Lower leg skin (tissue), 4 donors: ENCODE results near the gene PACS1. TPM values are rescaled to one million over a fixed set of nuclear protein-coding genes. Genes with fewer than 3 reads are reported as not detected.

Experiments
- DNase-seq, 2 donors: peaks; one replicate each; pipeline ENCODE4 v3.0.0-alpha.2; 2019; ENCODE audit warnings: low spot score in 2 of 2
- H3K4me3 ChIP-seq: fragments of 200-600 bp; sonication (generic); 2 replicates; pipeline ENCODE4 v1.5.1; 2017; ENCODE audit warnings: mild to moderate bottlenecking, low read depth; ENCODE audit not compliant: poor library complexity, severe bottlenecking
- POLR2A ChIP-seq, 2 donors: fragments of 450-650 bp; IDR thresholded peaks; one replicate each; pipeline ENCODE4 v1.6.1; 2016 to 2017; ENCODE audit warnings: antibody characterized with exemption in 2 of 2, mild to moderate bottlenecking in 1 of 2, moderate library complexity in 1 of 2
- WGBS, 2 donors: methylation state at CpG; one replicate each; pipeline ENCODE4 v1.1.5; 2018; 5-methylcytosine and 5-hydroxymethylcytosine counted together
- intact Hi-C: fragments of 100-400 bp; cut with DNase I; formaldehyde crosslinking; loops from one replicate; pipeline ENCODE4 v1.15.0; 2023; ENCODE audit warnings: low total_unique reads
- total RNA-seq, 4 donors: library from RNA; depleted of rRNA; stranded (reverse); fragments of >200 nt; gene quantifications; one replicate each; pipeline ENCODE4 v1.1.0, GENCODE V29; 2016
- TF ChIP-seq, protein P1 (sequence below), 3 donors: fragments of 450-650 bp; IDR thresholded peaks; one replicate each; pipeline ENCODE4 v1.5.1; 2016; ENCODE audit warnings: antibody characterized with exemption in 3 of 3, mild to moderate bottlenecking in 3 of 3, moderate library complexity in 2 of 3

Gene PACS1
- total RNA-seq, 4 donors from 2014 or later = 26.7 to 41.1 (median 32.4) TPM

DNA sequence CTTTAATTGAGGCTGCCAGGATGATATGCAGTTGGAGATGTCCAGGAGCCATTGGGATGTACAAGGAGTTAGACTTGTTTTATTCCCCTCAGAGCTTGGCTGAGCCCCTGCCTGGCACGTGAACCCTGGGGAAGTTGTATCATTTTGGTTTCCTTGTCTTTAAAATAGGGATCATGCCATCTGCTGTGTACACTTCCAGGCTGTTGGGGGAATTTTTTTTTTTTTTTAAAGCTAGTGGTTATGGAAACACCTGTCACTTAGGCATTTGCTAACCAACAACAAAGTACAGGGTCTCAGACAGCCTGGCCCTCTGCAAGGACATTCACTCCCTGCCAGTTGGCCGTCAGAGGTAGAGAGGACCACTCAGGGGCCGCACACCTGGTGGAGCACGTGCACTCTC is 189.9 kb downstream of the PACS1 start:
- intact Hi-C loops = no loop called here
- no peak overlapping the region for H3K4me3 ChIP-seq
- 93 to 96% methylated on average over 4 of the region's 4 CpGs for WGBS, 2 donors
- TF ChIP-seq, protein P1, sequence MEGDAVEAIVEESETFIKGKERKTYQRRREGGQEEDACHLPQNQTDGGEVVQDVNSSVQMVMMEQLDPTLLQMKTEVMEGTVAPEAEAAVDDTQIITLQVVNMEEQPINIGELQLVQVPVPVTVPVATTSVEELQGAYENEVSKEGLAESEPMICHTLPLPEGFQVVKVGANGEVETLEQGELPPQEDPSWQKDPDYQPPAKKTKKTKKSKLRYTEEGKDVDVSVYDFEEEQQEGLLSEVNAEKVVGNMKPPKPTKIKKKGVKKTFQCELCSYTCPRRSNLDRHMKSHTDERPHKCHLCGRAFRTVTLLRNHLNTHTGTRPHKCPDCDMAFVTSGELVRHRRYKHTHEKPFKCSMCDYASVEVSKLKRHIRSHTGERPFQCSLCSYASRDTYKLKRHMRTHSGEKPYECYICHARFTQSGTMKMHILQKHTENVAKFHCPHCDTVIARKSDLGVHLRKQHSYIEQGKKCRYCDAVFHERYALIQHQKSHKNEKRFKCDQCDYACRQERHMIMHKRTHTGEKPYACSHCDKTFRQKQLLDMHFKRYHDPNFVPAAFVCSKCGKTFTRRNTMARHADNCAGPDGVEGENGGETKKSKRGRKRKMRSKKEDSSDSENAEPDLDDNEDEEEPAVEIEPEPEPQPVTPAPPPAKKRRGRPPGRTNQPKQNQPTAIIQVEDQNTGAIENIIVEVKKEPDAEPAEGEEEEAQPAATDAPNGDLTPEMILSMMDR (IDR thresholded peaks at IDR 0.05) = no peak
- TF ChIP-seq POLR2A (IDR thresholded peaks at IDR 0.05) = no peak
- DNase-seq = no peak

DNA sequence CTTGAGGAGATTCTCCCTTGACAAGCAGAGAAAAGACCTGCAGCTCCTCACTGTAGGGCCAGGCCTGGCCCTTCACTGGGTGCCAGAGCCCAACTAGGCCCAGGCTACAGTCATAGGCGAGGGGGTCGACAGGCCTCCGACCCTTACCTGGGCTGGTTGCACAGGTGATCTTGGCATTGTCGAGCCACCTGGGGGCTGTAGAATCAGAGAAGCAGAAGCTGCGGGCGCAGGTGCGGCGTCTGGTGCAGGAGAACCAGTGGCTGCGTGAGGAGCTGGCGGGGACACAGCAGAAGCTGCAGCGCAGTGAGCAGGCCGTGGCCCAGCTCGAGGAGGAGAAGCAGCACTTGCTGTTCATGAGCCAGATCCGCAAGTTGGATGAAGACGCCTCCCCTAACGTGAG is 191.5 kb downstream of the PACS1 start:
- WGBS, 2 donors = 95 to 96% methylated on average over 16 of the region's 16 CpGs

GRCh38 chr11:66262191-66262590 is 192.1 kb downstream of the PACS1 start:
- 94% methylated on average over 5 of the region's 5 CpGs for WGBS, 2 donors
- no peak for TF ChIP-seq POLR2A (IDR thresholded peaks at IDR 0.05)
- TF ChIP-seq, protein P1 (IDR thresholded peaks at IDR 0.05) = no peak
- intact Hi-C loops = no loop called here
- DNase-seq = no peak
- H3K4me3 ChIP-seq = no peak overlapping the region

More for the DNA sequence above, 191.5 kb downstream of the PACS1 start:
- intact Hi-C loops = no loop called here
- TF ChIP-seq POLR2A (IDR thresholded peaks at IDR 0.05) = no peak
- TF ChIP-seq, protein P1 (IDR thresholded peaks at IDR 0.05) = no peak
- DNase-seq = no peak
- H3K4me3 ChIP-seq = no peak overlapping the region

DNA sequence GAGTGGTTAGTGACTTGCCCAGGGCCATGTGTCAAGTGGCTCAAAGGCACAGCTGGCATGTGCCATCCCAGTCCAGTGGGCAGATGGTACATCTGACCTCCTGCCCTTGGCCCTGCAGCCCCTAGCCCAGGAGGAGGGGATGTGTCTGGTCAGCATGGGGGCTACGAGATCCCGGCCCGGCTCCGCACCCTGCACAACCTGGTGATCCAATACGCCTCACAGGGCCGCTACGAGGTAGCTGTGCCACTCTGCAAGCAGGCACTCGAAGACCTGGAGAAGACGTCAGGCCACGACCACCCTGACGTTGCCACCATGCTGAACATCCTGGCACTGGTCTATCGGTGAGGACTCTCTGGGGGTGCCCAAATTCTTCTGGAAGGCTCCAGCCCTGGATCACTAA is 192.6 kb downstream of the PACS1 start:
- intact Hi-C loops = no loop called here
- no peak overlapping the region for H3K4me3 ChIP-seq
- no peak for DNase-seq
- WGBS, 2 donors = 91 to 92% methylated on average over 11 to 12 of the region's 12 CpGs
- no peak for TF ChIP-seq POLR2A (IDR thresholded peaks at IDR 0.05)
- TF ChIP-seq, protein P1 (IDR thresholded peaks at IDR 0.05) = no peak

- no peak for DNase-seq
- H3K4me3 ChIP-seq = no peak overlapping the region
- TF ChIP-seq, protein P1 (IDR thresholded peaks at IDR 0.05) = no peak
- 94% methylated on average over 4 of the region's 4 CpGs for WGBS, 2 donors
- intact Hi-C loops = no loop called here
Observed at GRCh38 chr11:66263231-66263630, 193.2 kb downstream of the PACS1 start.

GRCh38 chr11:66263785-66264184 is 193.7 kb downstream of the PACS1 start:
- TF ChIP-seq, protein P1 (IDR thresholded peaks at IDR 0.05) = no peak
- TF ChIP-seq POLR2A (IDR thresholded peaks at IDR 0.05) = no peak
- DNase-seq = no peak
- WGBS, 2 donors = 92 to 93% methylated on average over 10 of the region's 10 CpGs
- intact Hi-C loops = no loop called here
- H3K4me3 ChIP-seq = no peak overlapping the region
